Iris pigment epithelial cell (primary cell): ENCODE measurements around the gene RASL10A.

Source experiments
- DNase-seq: peaks from one replicate; pipeline ENCODE4 v3.0.0-alpha.2; 2011; ENCODE audit warnings: low read depth

The RASL10A gene

GRCh38 chr22:29338398-29338797, 22.9 kb upstream of the RASL10A start:
- DNase-seq: no peak

GRCh38 chr22:29337631-29338284, 22.3 kb upstream of the RASL10A start:
- no peak for DNase-seq

- DNase-seq: no peak
Measured at GRCh38 chr22:29336751-29337490, 21.4 kb upstream of the RASL10A start.

- DNase-seq: no peak
Measured at GRCh38 chr22:29335656-29336055, 20.2 kb upstream of the RASL10A start.

GRCh38 chr22:29334696-29335344, 19.3 kb upstream of the RASL10A start:
- DNase-seq: no peak

- DNase-seq: no peak
Measured at GRCh38 chr22:29334148-29334547, 18.7 kb upstream of the RASL10A start.

GRCh38 chr22:29332886-29333496, 17.5 kb upstream of the RASL10A start:
- no peak for DNase-seq

GRCh38 chr22:29331658-29332300, 16.3 kb upstream of the RASL10A start:
- no peak for DNase-seq

GRCh38 chr22:29331213-29331612, 15.7 kb upstream of the RASL10A start:
- DNase-seq: peak; percentile 35

GRCh38 chr22:29330753-29331152, 15.3 kb upstream of the RASL10A start:
- DNase-seq: peak; percentile 74

GRCh38 chr22:29330291-29330690, 14.8 kb upstream of the RASL10A start:
- DNase-seq: no peak

GRCh38 chr22:29329581-29329980, 14.1 kb upstream of the RASL10A start:
- DNase-seq: no peak

GRCh38 chr22:29328566-29329500, 13.3 kb upstream of the RASL10A start:
- DNase-seq: no peak

GRCh38 chr22:29328055-29328454, 12.6 kb upstream of the RASL10A start:
- DNase-seq: no peak

GRCh38 chr22:29327089-29327764, 11.7 kb upstream of the RASL10A start:
- DNase-seq: no peak

GRCh38 chr22:29326481-29326880, 11.0 kb upstream of the RASL10A start:
- no peak for DNase-seq

GRCh38 chr22:29325785-29326315, 10.4 kb upstream of the RASL10A start:
- DNase-seq: no peak

GRCh38 chr22:29325356-29325755, 9.9 kb upstream of the RASL10A start:
- no peak for DNase-seq

GRCh38 chr22:29323641-29324040, 8.1 kb upstream of the RASL10A start:
- no peak for DNase-seq

GRCh38 chr22:29320546-29320945, 5.0 kb upstream of the RASL10A start:
- no peak for DNase-seq
